Measurements from ENCODE around the gene ANXA2.

Gene ANXA2

DNA sequence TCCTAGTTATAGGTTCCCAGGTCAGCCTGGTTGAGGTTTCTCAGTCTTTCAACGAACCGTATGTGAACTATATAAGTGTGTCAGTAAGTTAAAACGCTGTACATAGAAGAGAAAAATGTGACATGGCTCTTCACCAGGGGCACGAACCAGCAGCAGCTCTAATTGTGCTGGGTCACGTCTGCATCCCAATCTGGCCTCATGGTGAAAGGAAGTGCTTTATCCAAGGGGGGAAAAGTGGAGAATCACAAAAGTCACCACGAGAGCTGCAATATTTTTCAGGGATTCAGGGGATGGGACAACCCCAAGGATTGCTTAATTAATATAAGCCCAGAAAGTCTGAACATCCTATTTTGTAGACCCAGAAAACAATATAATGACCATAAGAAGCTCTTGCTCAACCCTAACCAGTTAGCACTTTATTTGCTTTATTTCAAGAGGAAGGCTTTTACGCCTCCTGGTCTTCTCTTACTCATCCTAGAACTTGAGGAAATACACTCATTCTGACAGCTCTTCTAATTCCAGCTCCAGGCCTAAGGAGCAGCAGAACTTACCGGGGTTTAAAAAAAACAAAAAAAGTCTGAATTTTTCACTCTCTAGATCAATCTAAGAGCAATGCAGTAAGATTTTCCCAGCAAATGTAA, 16.5 kb downstream of the ANXA2 start:
- FAIRE-seq (no peak), DNase-seq (ENCODE audit: insufficient read length, low spot score) (no peak)
- TF ChIP-seq, protein P1, sequence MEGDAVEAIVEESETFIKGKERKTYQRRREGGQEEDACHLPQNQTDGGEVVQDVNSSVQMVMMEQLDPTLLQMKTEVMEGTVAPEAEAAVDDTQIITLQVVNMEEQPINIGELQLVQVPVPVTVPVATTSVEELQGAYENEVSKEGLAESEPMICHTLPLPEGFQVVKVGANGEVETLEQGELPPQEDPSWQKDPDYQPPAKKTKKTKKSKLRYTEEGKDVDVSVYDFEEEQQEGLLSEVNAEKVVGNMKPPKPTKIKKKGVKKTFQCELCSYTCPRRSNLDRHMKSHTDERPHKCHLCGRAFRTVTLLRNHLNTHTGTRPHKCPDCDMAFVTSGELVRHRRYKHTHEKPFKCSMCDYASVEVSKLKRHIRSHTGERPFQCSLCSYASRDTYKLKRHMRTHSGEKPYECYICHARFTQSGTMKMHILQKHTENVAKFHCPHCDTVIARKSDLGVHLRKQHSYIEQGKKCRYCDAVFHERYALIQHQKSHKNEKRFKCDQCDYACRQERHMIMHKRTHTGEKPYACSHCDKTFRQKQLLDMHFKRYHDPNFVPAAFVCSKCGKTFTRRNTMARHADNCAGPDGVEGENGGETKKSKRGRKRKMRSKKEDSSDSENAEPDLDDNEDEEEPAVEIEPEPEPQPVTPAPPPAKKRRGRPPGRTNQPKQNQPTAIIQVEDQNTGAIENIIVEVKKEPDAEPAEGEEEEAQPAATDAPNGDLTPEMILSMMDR (IDR thresholded peaks at IDR 0.05; ENCODE audit: insufficient read depth, missing control alignments): no peak

DNA sequence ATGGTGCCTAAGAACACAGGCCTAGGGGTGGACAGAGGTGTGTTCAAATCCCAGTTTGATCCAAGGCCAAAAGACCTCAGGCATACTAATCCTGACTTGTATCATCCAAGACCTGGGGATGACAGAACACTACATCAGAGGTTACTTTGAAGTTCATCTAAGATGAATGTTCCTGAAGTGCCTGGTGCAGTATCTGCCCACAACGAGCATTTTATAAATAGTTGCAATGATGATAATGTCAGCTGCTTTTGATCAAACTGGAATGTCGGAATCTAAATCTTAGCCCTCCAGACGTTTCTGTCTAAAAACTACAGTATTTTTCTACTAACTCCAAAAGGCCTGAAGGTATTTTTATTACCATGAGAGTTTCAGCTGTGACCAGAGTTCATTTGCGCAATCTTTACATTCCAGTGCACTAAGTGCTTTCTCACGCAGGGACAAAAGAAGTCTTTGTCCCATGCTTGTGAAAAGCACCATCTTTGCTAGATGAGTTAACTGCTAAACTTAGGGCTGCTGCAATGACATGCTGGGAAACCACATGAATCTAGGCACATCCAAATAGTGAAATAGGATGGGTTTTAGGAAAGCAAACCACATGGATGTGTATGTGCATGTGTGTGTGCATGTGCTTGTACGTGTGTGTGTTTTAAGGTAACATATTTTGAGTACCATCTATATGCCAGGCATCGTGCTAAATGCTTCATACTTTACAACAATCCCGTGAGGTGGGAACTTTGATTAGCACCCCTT, 18.1 kb downstream of the ANXA2 start:
- FAIRE-seq: no peak
- no peak for DNase-seq (ENCODE audit: insufficient read length, low spot score)
- TF ChIP-seq, protein P1 (IDR thresholded peaks at IDR 0.05; ENCODE audit: insufficient read depth, missing control alignments): no peak

DNA sequence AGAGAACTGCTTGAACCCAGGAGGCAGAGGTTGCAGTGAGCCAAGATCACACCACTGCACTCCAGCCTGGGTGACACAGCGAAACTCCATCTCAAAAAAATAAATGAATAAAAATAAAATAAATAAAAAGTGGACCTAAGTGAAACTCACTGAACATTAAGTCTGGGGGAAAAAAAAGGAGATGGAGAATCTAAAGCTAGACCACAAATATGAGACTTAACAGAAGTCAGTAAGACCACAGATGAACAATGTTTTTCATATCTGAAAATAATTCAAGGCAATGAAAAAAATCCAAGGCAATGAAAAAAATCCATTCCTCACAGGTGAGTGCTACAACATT, 18.6 kb downstream of the ANXA2 start:
- TF ChIP-seq, protein P1 (IDR thresholded peaks at IDR 0.05; ENCODE audit: insufficient read depth, missing control alignments): no peak
- DNase-seq (ENCODE audit: insufficient read length, low spot score): no peak
- FAIRE-seq: no peak

DNA sequence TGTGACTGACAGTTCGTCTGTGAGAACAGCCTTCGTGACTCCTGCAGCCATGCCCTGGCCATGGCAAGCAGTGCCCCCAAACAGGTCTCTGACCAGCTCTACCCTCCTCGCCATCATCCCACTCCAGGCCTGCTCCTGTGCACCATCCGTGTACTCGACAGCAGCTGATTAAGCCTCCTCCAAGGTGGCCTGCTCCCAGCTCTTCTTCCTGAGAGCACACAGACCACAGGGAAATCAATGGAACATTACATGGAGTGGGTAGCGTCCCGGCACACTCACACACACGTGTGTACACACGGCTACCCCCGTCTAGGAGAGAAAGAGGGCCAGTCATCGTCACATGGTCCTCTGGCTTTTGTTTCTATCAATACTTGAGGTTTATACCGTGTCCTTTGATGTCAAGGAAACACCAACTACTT, 21.1 kb downstream of the ANXA2 start:
- DNase-seq (ENCODE audit: insufficient read length, low spot score): no peak
- TF ChIP-seq, protein P1 (IDR thresholded peaks at IDR 0.05; ENCODE audit: insufficient read depth, missing control alignments): no peak
- no peak for FAIRE-seq

DNA sequence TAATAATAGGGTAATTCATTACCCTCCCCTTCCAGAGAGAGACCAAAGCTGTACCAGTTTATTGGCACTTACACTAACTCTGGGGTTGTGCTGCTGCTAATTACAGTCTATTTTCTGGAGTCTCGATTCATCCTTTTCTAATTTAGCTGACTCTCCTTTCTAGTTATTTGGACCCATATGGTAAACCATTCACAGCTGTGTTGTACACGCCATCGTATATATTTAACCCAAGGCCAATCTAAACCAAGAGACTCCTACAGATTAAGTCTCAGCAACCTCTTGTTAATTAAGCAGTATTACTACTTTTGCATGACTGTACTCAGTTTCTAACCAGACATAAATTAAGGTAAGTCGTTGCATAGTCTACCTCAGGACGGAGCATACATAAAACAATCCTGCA, 22.5 kb downstream of the ANXA2 start:
- DNase-seq (ENCODE audit: insufficient read length, low spot score): no peak

DNA sequence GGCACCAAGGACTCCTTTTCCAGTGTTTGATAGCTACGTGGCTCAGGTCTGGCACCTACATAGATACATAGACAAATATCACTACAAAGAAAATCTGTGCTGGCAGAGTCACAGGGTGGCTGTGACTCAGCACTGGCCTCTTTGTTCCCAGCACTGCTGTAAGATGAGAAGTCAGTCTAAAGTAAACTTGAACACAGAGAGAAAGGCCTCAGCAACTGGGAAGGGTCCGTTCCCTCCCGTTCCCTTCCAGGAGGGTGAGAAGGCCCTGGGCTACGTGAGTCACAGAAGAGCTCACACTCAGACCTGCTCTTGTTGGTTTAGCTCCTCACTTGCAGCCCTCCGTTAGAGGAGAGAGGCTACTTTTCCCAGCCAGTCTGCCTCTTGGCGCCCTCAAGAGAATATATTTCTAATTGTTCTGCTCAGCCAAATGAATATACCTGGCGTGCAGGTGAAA, 23.1 kb downstream of the ANXA2 start:
- DNase-seq (ENCODE audit: insufficient read length, low spot score): no peak
- TF ChIP-seq, protein P1 (IDR thresholded peaks at IDR 0.05; ENCODE audit: insufficient read depth, missing control alignments): no peak
- FAIRE-seq: no peak

More for the DNA sequence above, 22.5 kb downstream of the ANXA2 start:
- FAIRE-seq: no peak
- TF ChIP-seq, protein P1 (IDR thresholded peaks at IDR 0.05; ENCODE audit: insufficient read depth, missing control alignments): no peak

DNA sequence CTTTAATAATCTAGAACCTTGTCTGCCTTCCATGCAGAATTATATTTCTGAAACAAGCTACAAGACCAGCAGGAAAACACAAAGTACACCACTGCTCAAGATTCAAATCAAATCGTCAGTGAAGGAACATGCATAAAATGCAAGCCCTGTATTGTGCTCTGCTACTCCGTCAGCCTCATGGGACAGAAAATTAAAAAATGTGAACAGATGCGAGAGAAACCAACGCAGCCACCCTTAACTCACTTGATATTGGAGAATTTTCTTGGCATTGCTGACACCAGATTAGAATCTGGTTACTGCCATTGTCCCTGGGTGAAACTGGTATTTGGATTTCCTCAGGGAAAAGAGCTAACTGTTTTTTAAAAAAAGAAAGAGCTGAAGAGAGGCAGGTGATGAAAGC, 23.6 kb downstream of the ANXA2 start:
- FAIRE-seq: no peak

More for the DNA sequence above, 23.6 kb downstream of the ANXA2 start:
- TF ChIP-seq, protein P1 (IDR thresholded peaks at IDR 0.05; ENCODE audit: insufficient read depth, missing control alignments): no peak
- DNase-seq (ENCODE audit: insufficient read length, low spot score): no peak
